Activated T-cell treated with anti-CD3 and anti-CD28 coated beads, Interleukin-2, amount 50 U/mL, for 24 hours (primary cell): Measurements from ENCODE around the gene LCE3B.

Experiments
- DNase-seq: peaks from one replicate; pipeline ENCODE4 v3.0.0-alpha.2; 2020
- H3K27ac Mint-ChIP-seq: 2 replicates; pipeline ENCODE4 v1.8.0; 2020; ENCODE audit warnings: mild to moderate bottlenecking, mixed read lengths
- H3K27me3 Mint-ChIP-seq: 2 replicates; pipeline ENCODE4 v1.8.0; 2020; ENCODE audit warnings: mixed read lengths
- H3K36me3 Mint-ChIP-seq: 2 replicates; pipeline ENCODE4 v1.8.0; 2020; ENCODE audit warnings: low read depth, mixed read lengths
- H3K4me1 Mint-ChIP-seq: 2 replicates; pipeline ENCODE4 v1.8.0; 2020; ENCODE audit warnings: low read depth, mixed read lengths
- H3K4me3 Mint-ChIP-seq: 2 replicates; pipeline ENCODE4 v1.8.0; 2020; ENCODE audit warnings: mild to moderate bottlenecking, moderate library complexity, mixed read lengths
- H3K9me3 Mint-ChIP-seq: 2 replicates; pipeline ENCODE4 v1.8.0; 2020; ENCODE audit warnings: mixed read lengths

Gene LCE3B

GRCh38 chr1:152630596-152630995, 17.0 kb downstream of the LCE3B start:
- Mint-ChIP-seq H3K27me3 (peaks cover 35% of the 10 kb centered on the region), H3K4me1 (no peaks in the 10 kb centered on the region), H3K36me3 (no peaks in the 10 kb centered on the region), H3K4me3 (no peak overlapping the region), H3K9me3 (no peaks in the 10 kb centered on the region), H3K27ac (no peak overlapping the region)
- no peak for DNase-seq

GRCh38 chr1:152640351-152640750, 26.7 kb downstream of the LCE3B start:
- Mint-ChIP-seq H3K4me1 (no peaks in the 10 kb centered on the region), H3K9me3 (peaks cover 2% of the 10 kb centered on the region), H3K27ac (no peak overlapping the region), H3K4me3 (no peak overlapping the region), H3K36me3 (no peaks in the 10 kb centered on the region), H3K27me3 (peaks cover 19% of the 10 kb centered on the region)
- DNase-seq, result no peak

- Mint-ChIP-seq H3K27ac (no peak overlapping the region), H3K9me3 (peaks cover 2% of the 10 kb centered on the region), H3K36me3 (no peaks in the 10 kb centered on the region), H3K4me3 (no peak overlapping the region), H3K4me1 (no peaks in the 10 kb centered on the region), H3K27me3 (peaks cover 39% of the 10 kb centered on the region)
- DNase-seq, result no peak
These were observed 30.3 kb downstream of the LCE3B start for GRCh38 chr1:152643945-152644344.

GRCh38 chr1:152645146-152645545, 31.5 kb downstream of the LCE3B start:
- H3K27me3 Mint-ChIP-seq, result peaks cover 48% of the 10 kb centered on the region

GRCh38 chr1:152646656-152647055, 33.0 kb downstream of the LCE3B start:
- DNase-seq, result no peak
- no peaks in the 10 kb centered on the region for H3K36me3 Mint-ChIP-seq
- peaks cover 48% of the 10 kb centered on the region for H3K27me3 Mint-ChIP-seq
- no peak overlapping the region for H3K4me3 Mint-ChIP-seq
- H3K4me1 Mint-ChIP-seq, result no peaks in the 10 kb centered on the region
- H3K27ac Mint-ChIP-seq, result no peak overlapping the region
- no peaks in the 10 kb centered on the region for H3K9me3 Mint-ChIP-seq

More at GRCh38 chr1:152645146-152645545, 31.5 kb downstream of the LCE3B start:
- no peak for DNase-seq
- H3K36me3 Mint-ChIP-seq, result no peaks in the 10 kb centered on the region
- no peaks in the 10 kb centered on the region for H3K9me3 Mint-ChIP-seq
- H3K27ac Mint-ChIP-seq, result no peak overlapping the region
- no peaks in the 10 kb centered on the region for H3K4me1 Mint-ChIP-seq
- no peak overlapping the region for H3K4me3 Mint-ChIP-seq

GRCh38 chr1:152654110-152654509, 40.5 kb downstream of the LCE3B start:
- no peaks in the 10 kb centered on the region for H3K9me3 Mint-ChIP-seq
- no peak overlapping the region for H3K27ac Mint-ChIP-seq
- H3K36me3 Mint-ChIP-seq, result no peaks in the 10 kb centered on the region
- DNase-seq, result peak; percentile 46
- no peak overlapping the region for H3K4me3 Mint-ChIP-seq
- peaks cover 40% of the 10 kb centered on the region for H3K27me3 Mint-ChIP-seq
- peaks cover 2% of the 10 kb centered on the region for H3K4me1 Mint-ChIP-seq

- no peak overlapping the region for H3K4me3 Mint-ChIP-seq
- no peaks in the 10 kb centered on the region for H3K36me3 Mint-ChIP-seq
- no peaks in the 10 kb centered on the region for H3K9me3 Mint-ChIP-seq
- peaks cover 37% of the 10 kb centered on the region for H3K27me3 Mint-ChIP-seq
- DNase-seq, result no peak
- no peak overlapping the region for H3K27ac Mint-ChIP-seq
- H3K4me1 Mint-ChIP-seq, result peaks cover 2% of the 10 kb centered on the region
These were observed 42.8 kb downstream of the LCE3B start for GRCh38 chr1:152656459-152656858.

GRCh38 chr1:152657677-152658076, 44.1 kb downstream of the LCE3B start:
- no peak for DNase-seq
- no peak overlapping the region for H3K27ac Mint-ChIP-seq
- peaks cover 2% of the 10 kb centered on the region for H3K4me1 Mint-ChIP-seq
- no peaks in the 10 kb centered on the region for H3K9me3 Mint-ChIP-seq
- peaks cover 32% of the 10 kb centered on the region for H3K27me3 Mint-ChIP-seq
- no peaks in the 10 kb centered on the region for H3K36me3 Mint-ChIP-seq
- no peak overlapping the region for H3K4me3 Mint-ChIP-seq

- Mint-ChIP-seq H3K4me3 (no peak overlapping the region), H3K9me3 (no peaks in the 10 kb centered on the region), H3K27ac (no peak overlapping the region), H3K36me3 (no peaks in the 10 kb centered on the region), H3K4me1 (peaks cover 2% of the 10 kb centered on the region), H3K27me3 (peaks cover 38% of the 10 kb centered on the region)
- no peak for DNase-seq
These were observed 45.0 kb downstream of the LCE3B start for GRCh38 chr1:152658649-152659048.

GRCh38 chr1:152663098-152663497, 49.5 kb downstream of the LCE3B start, which contains the start of gene LCE2D:
Gene LCE2D, plus strand, starts transcription at chr1:152663380. Its CDS starts 726 bp downstream, at chr1:152664106.
- Mint-ChIP-seq H3K36me3 (no peaks in the 10 kb centered on the region), H3K27ac (no peak within 1 kb of the TSS), H3K4me1 (no peaks in the 10 kb centered on the region), H3K27me3 (peaks cover 53% of the 10 kb centered on the region), H3K9me3 (no peaks in the 10 kb centered on the region), H3K4me3 (no peak within 1 kb of the TSS)
- no peak for DNase-seq
